Measurements from ENCODE around the gene UBE2J1. TPM values are rescaled to one million over a fixed set of nuclear protein-coding genes. Genes with fewer than 3 reads are reported as not detected.
A peak's percentile ranks its signal among the peaks of the same experiment; 100 is the strongest.

Gene UBE2J1
- total and polyA plus RNA-seq, 10 of the 15 experiments (the other 5 are each of a cell fraction or from before 2014, with no cell fraction given) = 48.7 to 131 (median 90.0) TPM

DNA sequence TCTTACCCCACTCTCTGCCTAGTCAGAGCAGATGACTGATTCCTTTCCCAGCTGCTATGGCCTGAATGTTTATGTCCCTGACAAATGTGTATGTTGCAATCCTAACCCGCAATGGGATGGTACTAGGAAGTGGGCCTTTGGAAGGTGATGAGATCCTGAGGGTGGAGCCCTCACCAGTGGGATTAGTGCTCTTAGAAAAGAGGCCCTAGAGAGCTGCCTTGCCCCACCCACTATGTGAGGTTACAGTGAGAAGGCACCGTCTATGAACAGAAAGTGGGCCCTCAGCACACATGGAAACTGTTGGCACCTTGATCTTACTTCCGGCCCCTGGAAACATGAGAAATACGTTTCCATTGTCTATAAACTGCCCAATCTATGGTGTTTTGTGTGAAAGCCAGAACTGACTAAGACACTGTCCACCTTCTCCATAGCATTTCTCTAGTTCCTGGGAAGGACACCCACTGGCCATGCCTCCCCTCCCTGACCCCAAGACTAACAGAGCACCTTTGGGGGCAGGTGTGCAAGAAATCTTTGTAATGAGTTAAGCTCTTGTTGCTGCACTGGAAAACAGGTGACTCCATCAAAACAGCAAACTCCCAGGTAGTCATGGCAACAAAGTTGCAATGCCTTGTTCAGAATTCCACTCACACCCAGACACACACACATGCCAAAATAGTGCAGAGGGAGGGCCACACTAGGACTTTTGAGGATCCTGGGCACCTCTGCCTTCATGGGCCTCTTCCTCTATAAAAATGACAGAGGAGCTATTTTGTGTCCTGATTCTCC, 53.6 kb downstream of the UBE2J1 start (continued):
- TF ChIP-seq ATF7 (IDR thresholded peaks at IDR 0.05; ENCODE audit: low read depth) = 0 out of 2 replicates have a peak, but pooled peaks have one; percentile 23
- TF ChIP-seq, protein P1, sequence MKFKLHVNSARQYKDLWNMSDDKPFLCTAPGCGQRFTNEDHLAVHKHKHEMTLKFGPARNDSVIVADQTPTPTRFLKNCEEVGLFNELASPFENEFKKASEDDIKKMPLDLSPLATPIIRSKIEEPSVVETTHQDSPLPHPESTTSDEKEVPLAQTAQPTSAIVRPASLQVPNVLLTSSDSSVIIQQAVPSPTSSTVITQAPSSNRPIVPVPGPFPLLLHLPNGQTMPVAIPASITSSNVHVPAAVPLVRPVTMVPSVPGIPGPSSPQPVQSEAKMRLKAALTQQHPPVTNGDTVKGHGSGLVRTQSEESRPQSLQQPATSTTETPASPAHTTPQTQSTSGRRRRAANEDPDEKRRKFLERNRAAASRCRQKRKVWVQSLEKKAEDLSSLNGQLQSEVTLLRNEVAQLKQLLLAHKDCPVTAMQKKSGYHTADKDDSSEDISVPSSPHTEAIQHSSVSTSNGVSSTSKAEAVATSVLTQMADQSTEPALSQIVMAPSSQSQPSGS (IDR thresholded peaks at IDR 0.05; ENCODE audit: low read length) = peak; percentile 43; the same call in 1 of the 2 replicates
- TF ChIP-seq CREM (IDR thresholded peaks at IDR 0.05; ENCODE audit: low read depth) = peak; percentile 64; the same call in 1 of the 2 replicates
- TF ChIP-seq RBBP5 (conservative IDR thresholded peaks at IDR 0.05) = no peak
- TF ChIP-seq CREB1 (IDR thresholded peaks at IDR 0.05; ENCODE audit: low read depth) = peak; percentile 46; the same call in 1 of the 2 replicates
- peak; percentile 73 for TF ChIP-seq IKZF1 (conservative IDR thresholded peaks at IDR 0.05)
- TF ChIP-seq RUNX3 (IDR thresholded peaks at IDR 0.05; ENCODE audit: low read length) = peak; percentile 82
- no peak for TF ChIP-seq TARDBP (IDR thresholded peaks at IDR 0.05; ENCODE audit: borderline replicate concordance)
- TF ChIP-seq CHD1 (IDR thresholded peaks at IDR 0.05; ENCODE audit: low read depth, low read length) = no peak
- peak; percentile 20; the same call in 1 of the 2 replicates for TF ChIP-seq MXI1 (IDR thresholded peaks at IDR 0.05; ENCODE audit: low read depth, low read length)
- no peak for TF ChIP-seq ZNF207 (IDR thresholded peaks at IDR 0.05; ENCODE audit: borderline replicate concordance)
- TF ChIP-seq RB1 (IDR thresholded peaks at IDR 0.05; ENCODE audit: borderline replicate concordance) = 0 out of 2 replicates have a peak, but pooled peaks have one; percentile 5
- TF ChIP-seq EED (IDR thresholded peaks at IDR 0.05; ENCODE audit: low read depth) = peak; percentile 81
- TF ChIP-seq ZNF274 (IDR thresholded peaks at IDR 0.05; ENCODE audit: insufficient read depth, insufficient read length) = no peak
- TF ChIP-seq, protein P2, sequence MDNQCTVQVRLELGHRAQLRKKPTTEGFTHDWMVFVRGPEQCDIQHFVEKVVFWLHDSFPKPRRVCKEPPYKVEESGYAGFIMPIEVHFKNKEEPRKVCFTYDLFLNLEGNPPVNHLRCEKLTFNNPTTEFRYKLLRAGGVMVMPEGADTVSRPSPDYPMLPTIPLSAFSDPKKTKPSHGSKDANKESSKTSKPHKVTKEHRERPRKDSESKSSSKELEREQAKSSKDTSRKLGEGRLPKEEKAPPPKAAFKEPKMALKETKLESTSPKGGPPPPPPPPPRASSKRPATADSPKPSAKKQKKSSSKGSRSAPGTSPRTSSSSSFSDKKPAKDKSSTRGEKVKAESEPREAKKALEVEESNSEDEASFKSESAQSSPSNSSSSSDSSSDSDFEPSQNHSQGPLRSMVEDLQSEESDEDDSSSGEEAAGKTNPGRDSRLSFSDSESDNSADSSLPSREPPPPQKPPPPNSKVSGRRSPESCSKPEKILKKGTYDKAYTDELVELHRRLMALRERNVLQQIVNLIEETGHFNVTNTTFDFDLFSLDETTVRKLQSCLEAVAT (IDR thresholded peaks at IDR 0.05) = no peak
- 0 out of 2 replicates have a peak, but pooled peaks have one; percentile 23 for TF ChIP-seq JUND (IDR thresholded peaks at IDR 0.05; ENCODE audit: low read depth, low read length)
- no peak for TF ChIP-seq LARP7 (IDR thresholded peaks at IDR 0.05)
- 0 out of 2 replicates have a peak, but pooled peaks have one; percentile 1 for TF ChIP-seq RAD21 (IDR thresholded peaks at IDR 0.05; ENCODE audit: insufficient read depth, low read depth, low read length)
- peak; percentile 39; the same call in 1 of the 2 replicates for TF ChIP-seq ESRRA (IDR thresholded peaks at IDR 0.05; ENCODE audit: low read length)
